HG02759 (cell line): ENCODE results near the gene TRPC5OS.

Source experiments
- ATAC-seq: cut with Tn5 transposase; IDR thresholded peaks from one replicate; pipeline ENCODE4 v1.9.1; 2021; ENCODE audit warnings: mild to moderate bottlenecking, moderate library complexity; ENCODE audit not compliant: unreplicated experiment

Gene TRPC5OS

DNA sequence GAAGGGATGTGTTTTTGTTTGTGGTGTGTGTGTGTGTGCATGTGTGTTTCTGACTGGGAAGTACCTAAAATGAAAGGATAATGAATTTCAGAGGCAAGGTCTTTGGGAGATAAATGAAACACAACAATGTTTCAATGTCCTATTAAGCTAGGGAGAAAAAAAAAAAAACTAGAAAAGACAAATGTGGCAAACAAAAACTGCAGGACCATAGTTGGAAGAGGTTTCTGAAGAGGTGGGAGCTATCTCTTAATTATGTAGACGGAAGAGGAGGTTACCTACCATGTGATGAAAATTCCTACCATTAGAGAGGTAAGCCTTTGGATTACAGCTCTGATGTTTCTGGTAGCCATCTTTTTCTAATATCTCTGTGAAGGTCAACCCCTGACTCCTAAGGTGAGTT lies at the start of gene TRPC5OS:
TSS of gene TRPC5OS (plus strand) at position 301 of the 400 bp plus-strand sequence. CDS start 25,669 bp downstream, outside the sequence.
- no peak for ATAC-seq

DNA sequence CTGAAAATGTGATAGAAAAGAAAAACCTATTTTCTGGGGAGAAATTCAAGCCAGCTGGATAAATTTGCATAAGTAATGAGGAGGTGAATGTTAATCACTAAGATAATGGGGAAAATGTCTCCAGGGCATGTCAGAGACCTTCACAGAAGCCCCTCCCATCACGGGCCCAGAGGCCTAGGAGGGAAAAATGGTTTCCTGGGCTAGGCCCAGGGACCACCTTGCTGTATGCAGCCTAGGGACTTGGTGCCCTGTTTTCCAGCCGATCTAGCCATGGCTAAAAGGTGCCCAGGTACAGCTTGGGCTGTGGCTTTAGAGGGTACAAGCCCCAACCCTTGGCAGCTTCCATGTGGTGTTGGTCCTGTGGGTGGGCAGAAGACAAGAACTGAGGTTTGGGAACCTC lies 46.6 kb upstream of the TRPC5OS start:
- ATAC-seq = no peak

- ATAC-seq = no peak
Measured at GRCh38 chrX:111830571-111830970, 45.4 kb upstream of the TRPC5OS start.

GRCh38 chrX:111831343-111831742 lies 44.6 kb upstream of the TRPC5OS start:
- ATAC-seq = no peak

DNA sequence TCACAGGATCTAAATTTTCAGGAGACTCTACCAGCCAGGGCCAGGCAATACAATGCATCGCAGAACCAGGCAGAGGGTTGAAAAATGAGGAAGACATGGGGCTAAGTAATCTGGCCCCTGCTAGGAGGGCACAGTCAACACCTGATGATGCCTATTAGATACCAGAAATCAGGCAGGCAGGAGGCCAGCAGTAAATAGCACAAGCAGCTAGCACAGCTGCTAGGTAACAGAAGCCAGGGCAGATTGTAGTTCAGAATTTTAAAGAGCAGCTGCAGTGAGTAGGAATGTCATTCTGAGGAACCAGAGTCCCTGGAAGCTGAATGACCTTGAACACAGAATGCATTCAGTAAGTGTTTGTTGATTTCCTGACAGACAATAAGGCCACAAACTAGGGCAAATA lies 38.8 kb upstream of the TRPC5OS start:
- no peak for ATAC-seq

GRCh38 chrX:111847491-111848133 lies 28.4 kb upstream of the TRPC5OS start:
- no peak for ATAC-seq

- no peak for ATAC-seq
Measured at GRCh38 chrX:111848541-111848940, 27.4 kb upstream of the TRPC5OS start.

DNA sequence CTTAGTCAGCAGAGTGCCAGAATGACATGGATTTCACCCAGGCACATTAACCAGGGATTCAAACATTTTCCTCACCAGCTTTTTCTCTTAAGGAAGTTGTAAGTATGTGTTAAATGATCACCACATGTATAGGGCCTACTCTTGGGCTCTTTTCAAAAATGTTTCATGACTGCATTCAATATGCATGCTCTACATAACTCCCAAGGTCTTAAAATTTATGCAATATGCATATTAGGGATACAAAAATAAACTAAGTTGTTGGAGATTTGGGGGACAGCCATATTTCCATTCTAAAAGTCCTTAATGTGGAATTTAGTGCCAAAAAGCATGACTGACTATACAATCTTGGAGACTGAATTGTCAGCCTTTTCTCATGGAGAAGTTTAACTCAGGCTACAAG lies 25.0 kb upstream of the TRPC5OS start:
- no peak for ATAC-seq

DNA sequence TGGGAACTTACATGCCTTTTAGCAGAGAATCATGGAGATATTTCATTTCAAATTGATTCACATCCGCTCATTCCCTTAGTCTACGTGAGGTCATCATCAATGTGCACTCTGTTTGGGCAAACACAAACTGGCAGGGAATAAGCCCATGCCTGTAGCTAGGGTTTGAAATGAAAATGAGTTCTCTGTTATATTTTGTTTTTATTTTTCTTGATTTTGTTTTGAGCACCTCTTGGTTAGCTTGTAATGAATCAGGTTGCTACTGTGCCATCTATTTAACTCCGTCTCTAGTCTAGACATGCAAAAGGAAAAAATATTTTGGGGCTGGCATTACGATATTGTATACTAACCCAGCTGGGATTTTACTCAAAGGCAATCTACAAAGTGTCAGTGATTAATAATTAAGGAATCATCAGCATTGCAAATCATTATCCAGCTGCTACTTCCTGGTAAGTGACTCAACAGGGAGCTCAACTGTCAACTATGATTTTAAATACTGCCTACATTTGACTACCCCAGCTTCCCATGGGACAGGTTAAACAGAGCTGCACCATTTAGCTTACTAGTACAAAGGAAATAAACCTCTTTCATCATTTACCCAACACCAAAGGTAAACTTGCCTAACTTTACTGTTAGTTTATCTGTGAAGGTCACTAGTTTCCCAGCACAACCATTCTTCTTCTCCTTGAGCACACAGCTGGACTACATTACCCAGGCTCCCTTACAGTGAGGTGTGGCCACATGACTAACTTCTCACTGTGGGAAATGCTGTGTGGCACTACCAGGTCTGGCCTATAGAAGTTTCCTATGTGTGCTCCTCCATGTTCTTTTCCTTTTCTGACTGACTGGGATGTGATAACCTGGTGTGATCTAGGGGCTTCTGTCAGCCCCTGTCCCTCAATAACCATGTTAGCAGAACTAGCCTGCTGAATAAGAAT lies 21.2 kb upstream of the TRPC5OS start:
- no peak for ATAC-seq

- no peak for ATAC-seq
Measured at GRCh38 chrX:111857534-111858060, 18.4 kb upstream of the TRPC5OS start.

DNA sequence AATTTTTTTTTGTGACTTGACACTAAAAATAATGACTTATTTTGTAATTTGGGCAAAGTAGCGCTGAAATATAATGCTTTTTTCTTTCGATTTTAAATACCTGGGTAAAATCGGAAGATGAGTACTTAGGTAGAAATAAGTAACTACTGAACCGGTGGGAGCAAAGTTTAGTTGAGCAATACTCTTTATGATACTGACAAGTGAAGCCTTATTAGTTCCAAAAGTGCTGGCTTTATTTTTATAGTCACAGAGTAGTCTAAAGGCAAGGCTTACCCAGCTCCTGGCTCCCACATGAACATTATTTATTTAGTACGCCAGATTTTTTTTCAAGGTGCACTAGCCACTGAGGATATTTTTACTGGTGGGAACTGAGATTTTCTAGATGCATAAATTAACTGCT lies 14.4 kb upstream of the TRPC5OS start:
- no peak for ATAC-seq

GRCh38 chrX:111867236-111867635 lies 8.7 kb upstream of the TRPC5OS start:
- ATAC-seq = no peak

- ATAC-seq = peak; percentile 77
Measured at GRCh38 chrX:111868726-111869638, 7.0 kb upstream of the TRPC5OS start.

DNA sequence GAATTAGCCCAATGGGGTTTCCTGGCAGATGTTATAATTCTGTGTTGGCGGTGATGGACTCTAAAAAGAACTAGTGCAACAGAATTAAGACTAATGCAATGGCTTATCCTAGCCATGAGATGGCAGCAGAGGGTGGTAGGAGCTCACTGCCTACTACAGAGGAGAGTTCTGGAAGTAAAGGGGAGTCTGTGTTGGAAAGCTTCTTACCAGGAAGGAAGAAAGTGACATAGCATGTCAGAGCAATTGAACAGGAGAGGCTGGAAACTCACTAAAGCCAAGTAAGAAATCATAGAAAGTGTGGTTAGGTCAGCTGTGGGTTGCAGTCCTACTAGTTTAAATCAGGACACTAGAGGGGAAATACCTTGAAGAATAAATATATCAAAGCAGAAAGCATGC lies 6.3 kb upstream of the TRPC5OS start:
- peak; percentile 77 for ATAC-seq

DNA sequence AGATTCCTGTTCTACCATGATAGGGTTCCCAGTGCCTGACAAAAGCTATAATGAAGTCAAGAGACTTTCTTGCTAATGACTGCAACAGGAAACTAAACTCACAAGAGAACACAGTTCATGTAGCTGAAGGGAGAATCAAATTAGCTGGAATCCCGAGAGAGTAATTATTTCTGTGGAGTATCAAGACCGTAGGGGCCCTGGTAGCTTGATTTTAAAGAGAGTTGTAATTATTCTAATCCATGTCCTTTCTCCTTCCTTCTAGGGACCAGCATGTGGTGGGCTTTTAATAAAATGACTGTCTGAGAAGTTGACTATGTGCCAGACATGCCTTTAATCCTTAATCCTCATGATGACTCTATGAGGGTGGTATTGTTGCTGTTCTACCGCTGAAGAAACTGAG lies 1.7 kb upstream of the TRPC5OS start:
- ATAC-seq = no peak

DNA sequence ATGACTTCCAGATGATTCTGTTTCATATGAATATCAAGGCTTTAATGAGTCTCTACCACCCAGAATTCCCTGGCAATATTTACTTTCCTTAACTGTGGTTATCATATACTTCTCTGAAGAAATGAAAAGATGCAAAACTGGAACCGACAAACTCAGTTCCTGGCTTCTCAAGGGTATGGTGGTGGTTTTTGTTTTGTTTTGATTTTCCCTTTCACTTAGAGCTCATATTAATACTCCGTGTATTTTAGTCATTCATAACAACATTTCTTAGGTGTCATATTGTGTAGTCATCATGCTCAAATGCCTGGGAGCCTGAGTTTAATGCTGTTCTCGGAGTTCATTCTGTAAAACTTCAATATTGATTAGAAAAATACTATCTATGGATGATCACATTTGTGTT lies 665 bp downstream of the TRPC5OS start:
- ATAC-seq = no peak

DNA sequence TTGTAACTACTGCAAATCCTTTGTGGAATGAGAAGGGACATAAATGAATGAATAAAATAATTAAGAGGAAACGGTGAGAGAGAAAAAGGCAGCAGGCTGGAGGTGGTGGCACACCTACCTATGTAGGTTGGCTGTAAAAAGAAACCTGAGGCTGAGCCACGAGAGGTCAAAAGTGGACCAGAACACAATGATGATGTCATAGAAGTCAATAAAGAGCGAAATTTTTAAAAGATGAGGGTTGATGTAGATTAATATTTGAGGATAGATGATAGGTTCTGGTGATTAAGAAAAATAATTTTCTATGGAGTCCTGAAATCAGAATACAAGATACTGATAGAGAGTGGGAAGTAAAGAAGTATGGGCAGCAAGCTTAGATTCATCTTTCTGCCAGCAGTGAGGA lies 1.7 kb downstream of the TRPC5OS start:
- no peak for ATAC-seq

GRCh38 chrX:111880735-111881134 lies 4.8 kb downstream of the TRPC5OS start:
- ATAC-seq = no peak

GRCh38 chrX:111881715-111882114 lies 5.7 kb downstream of the TRPC5OS start:
- ATAC-seq = no peak

DNA sequence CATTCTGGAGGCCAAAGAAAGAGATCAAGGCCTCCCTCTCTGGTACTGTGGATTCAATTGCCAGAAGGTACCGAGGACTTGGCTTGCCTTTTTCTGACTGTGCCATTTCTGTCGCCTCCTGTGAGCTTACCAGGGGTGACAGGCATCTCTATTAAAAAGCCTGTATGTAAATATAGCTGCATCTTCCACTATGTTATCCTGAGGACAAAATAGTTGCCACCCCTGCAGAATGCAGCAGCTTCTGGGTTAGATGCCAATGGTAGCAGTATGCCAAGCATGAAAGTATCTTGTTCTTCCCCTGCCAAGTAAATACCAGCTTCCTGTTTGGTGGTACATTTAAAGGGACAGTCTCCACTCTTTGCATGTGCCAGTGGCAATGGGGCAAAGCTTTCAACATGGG lies 10.7 kb downstream of the TRPC5OS start:
- no peak for ATAC-seq

GRCh38 chrX:111888600-111888999 lies 12.6 kb downstream of the TRPC5OS start:
- no peak for ATAC-seq
